HG03108 (cell line): Measurements from ENCODE around the gene PGGT1B.
"Not testable (repeated sequence)": the region's sequence is repeated elsewhere in the genome, so short reads cannot be mapped to it uniquely, and the experiment has no call there.

Experiments
- ATAC-seq: cut with Tn5 transposase; IDR thresholded peaks from one replicate; pipeline ENCODE4 v1.9.1; 2021; ENCODE audit warnings: moderate library complexity; ENCODE audit not compliant: unreplicated experiment

The PGGT1B gene

GRCh38 chr5:115260248-115260647 is 2.4 kb downstream of the PGGT1B start:
- no peak for ATAC-seq

- ATAC-seq, result no peak
These were observed 4.7 kb downstream of the PGGT1B start for GRCh38 chr5:115257981-115258380.

GRCh38 chr5:115249379-115249778 is 13.3 kb downstream of the PGGT1B start:
- ATAC-seq, result not testable (repeated sequence)

- ATAC-seq, result peak; percentile 62
These were observed 16.2 kb downstream of the PGGT1B start for GRCh38 chr5:115246361-115246991.

- peak; percentile 62 for ATAC-seq
These were observed 19.3 kb downstream of the PGGT1B start for GRCh38 chr5:115243412-115243811.

- no peak for ATAC-seq
These were observed 20.6 kb downstream of the PGGT1B start for GRCh38 chr5:115241881-115242642.

- no peak for ATAC-seq
These were observed 25.6 kb downstream of the PGGT1B start for GRCh38 chr5:115237066-115237465.

- no peak for ATAC-seq
These were observed 26.1 kb downstream of the PGGT1B start for GRCh38 chr5:115236599-115236998.

GRCh38 chr5:115231598-115231997 is 31.1 kb downstream of the PGGT1B start:
- ATAC-seq, result no peak

- no peak for ATAC-seq
These were observed 33.1 kb downstream of the PGGT1B start for GRCh38 chr5:115229606-115230005.

- ATAC-seq, result no peak
These were observed 35.4 kb downstream of the PGGT1B start for GRCh38 chr5:115227281-115227680.

- no peak for ATAC-seq
These were observed 48.1 kb downstream of the PGGT1B start for GRCh38 chr5:115214541-115214940.

GRCh38 chr5:115209279-115209678 is 53.4 kb downstream of the PGGT1B start:
- ATAC-seq, result peak; percentile 100

GRCh38 chr5:115202952-115203351 is 59.7 kb downstream of the PGGT1B start:
- ATAC-seq, result no peak

- no peak for ATAC-seq
These were observed 66.5 kb downstream of the PGGT1B start for GRCh38 chr5:115196161-115196560.

GRCh38 chr5:115194676-115195075 is 68.0 kb downstream of the PGGT1B start:
- ATAC-seq, result no peak

- ATAC-seq, result no peak
These were observed 69.4 kb downstream of the PGGT1B start for GRCh38 chr5:115193295-115193694.

- no peak for ATAC-seq
These were observed 70.6 kb downstream of the PGGT1B start for GRCh38 chr5:115192098-115192497.

- ATAC-seq, result no peak
These were observed 71.1 kb downstream of the PGGT1B start for GRCh38 chr5:115191474-115192031.

- no peak for ATAC-seq
These were observed 72.3 kb downstream of the PGGT1B start for GRCh38 chr5:115190388-115190787.

GRCh38 chr5:115189866-115190265 is 72.8 kb downstream of the PGGT1B start:
- no peak for ATAC-seq

GRCh38 chr5:115186794-115187193 is 75.9 kb downstream of the PGGT1B start:
- ATAC-seq, result no peak
